Stromal cell of bone marrow (primary cell): ENCODE data around the gene COL4A4.

Experiments used
- DNase-seq: peaks from one replicate; pipeline ENCODE4 v3.0.0-alpha.2; 2012; ENCODE audit warnings: low read depth

The COL4A4 gene

GRCh38 chr2:226979004-226979403, 185.0 kb downstream of the COL4A4 start:
- DNase-seq: no peak

GRCh38 chr2:226978300-226978699, 185.7 kb downstream of the COL4A4 start:
- no peak for DNase-seq

GRCh38 chr2:226977775-226978190, 186.2 kb downstream of the COL4A4 start:
- DNase-seq: no peak

GRCh38 chr2:226973816-226974215, 190.2 kb downstream of the COL4A4 start:
- DNase-seq: no peak

GRCh38 chr2:226971770-226972169, 192.2 kb downstream of the COL4A4 start:
- DNase-seq: no peak

- DNase-seq: no peak
Measured at GRCh38 chr2:226971084-226971483, 192.9 kb downstream of the COL4A4 start.

- DNase-seq: no peak
Measured at GRCh38 chr2:226970362-226970761, 193.6 kb downstream of the COL4A4 start.

- DNase-seq: no peak
Measured at GRCh38 chr2:226969417-226970080, 194.5 kb downstream of the COL4A4 start.

- no peak for DNase-seq
Measured at GRCh38 chr2:226965376-226965775, 198.6 kb downstream of the COL4A4 start.

GRCh38 chr2:226963528-226963927, 200.5 kb downstream of the COL4A4 start:
- no peak for DNase-seq

- no peak for DNase-seq
Measured at GRCh38 chr2:226962176-226962773, 201.7 kb downstream of the COL4A4 start.

- no peak for DNase-seq
Measured at GRCh38 chr2:226959418-226959817, 204.6 kb downstream of the COL4A4 start.

GRCh38 chr2:226956659-226957058, 207.3 kb downstream of the COL4A4 start:
- no peak for DNase-seq

- no peak for DNase-seq
Measured at GRCh38 chr2:226953826-226954225, 210.2 kb downstream of the COL4A4 start.

GRCh38 chr2:226953206-226953605, 210.8 kb downstream of the COL4A4 start:
- peak; percentile 61 for DNase-seq
